Measurements from ENCODE around the gene GRIK3.

Gene GRIK3

GRCh38 chr1:37047542-37047941, 13.2 kb upstream of the GRIK3 start:
- DNase-seq (ENCODE audit: low read depth, low spot score): no peak
- no peaks in the 10 kb centered on the region for H3K9me3 ChIP-seq (ENCODE audit: control insufficient read depth, insufficient read depth, low read length)
- WGBS (ENCODE audit: insufficient coverage, insufficient read length): no CpG with 5 or more reads among the region's 19 CpGs
- H3K27me3 ChIP-seq (ENCODE audit: control insufficient read depth, insufficient read depth, low read length): no peaks in the 10 kb centered on the region
- no peak overlapping the region for H3K4me3 ChIP-seq (ENCODE audit: low read length)
- peaks cover 14% of the 10 kb centered on the region for H3K4me1 ChIP-seq (ENCODE audit: control insufficient read depth, insufficient read depth, low read length)
- H3K36me3 ChIP-seq (ENCODE audit: control insufficient read depth, insufficient read depth, low read length): no peaks in the 10 kb centered on the region
- no peak overlapping the region for H3K27ac ChIP-seq (ENCODE audit: low read length)

GRCh38 chr1:37043101-37043500, 8.8 kb upstream of the GRIK3 start:
- peaks cover 29% of the 10 kb centered on the region for H3K4me1 ChIP-seq (ENCODE audit: control insufficient read depth, insufficient read depth, low read length)
- no peaks in the 10 kb centered on the region for H3K36me3 ChIP-seq (ENCODE audit: control insufficient read depth, insufficient read depth, low read length)
- no peak for DNase-seq (ENCODE audit: low read depth, low spot score)
- no peak overlapping the region for H3K27ac ChIP-seq (ENCODE audit: low read length)
- no peaks in the 10 kb centered on the region for H3K9me3 ChIP-seq (ENCODE audit: control insufficient read depth, insufficient read depth, low read length)
- H3K4me3 ChIP-seq (ENCODE audit: low read length): no peak overlapping the region
- no peaks in the 10 kb centered on the region for H3K27me3 ChIP-seq (ENCODE audit: control insufficient read depth, insufficient read depth, low read length)
- no CpG with 5 or more reads among the region's 2 CpGs for WGBS (ENCODE audit: insufficient coverage, insufficient read length)

- H3K36me3 ChIP-seq (ENCODE audit: control insufficient read depth, insufficient read depth, low read length): no peaks in the 10 kb centered on the region
- H3K4me1 ChIP-seq (ENCODE audit: control insufficient read depth, insufficient read depth, low read length): peaks cover 31% of the 10 kb centered on the region
- no peak overlapping the region for H3K27ac ChIP-seq (ENCODE audit: low read length)
- H3K4me3 ChIP-seq (ENCODE audit: low read length): no peak overlapping the region
- no CpG with 5 or more reads among the region's 6 CpGs for WGBS (ENCODE audit: insufficient coverage, insufficient read length)
- no peaks in the 10 kb centered on the region for H3K27me3 ChIP-seq (ENCODE audit: control insufficient read depth, insufficient read depth, low read length)
- DNase-seq (ENCODE audit: low read depth, low spot score): no peak
- H3K9me3 ChIP-seq (ENCODE audit: control insufficient read depth, insufficient read depth, low read length): no peaks in the 10 kb centered on the region
Measured at GRCh38 chr1:37042506-37042905, 8.2 kb upstream of the GRIK3 start.

- peaks cover 34% of the 10 kb centered on the region for H3K4me1 ChIP-seq (ENCODE audit: control insufficient read depth, insufficient read depth, low read length)
- no peak overlapping the region for H3K27ac ChIP-seq (ENCODE audit: low read length)
- WGBS (ENCODE audit: insufficient coverage, insufficient read length): no CpG with 5 or more reads among the region's 2 CpGs
- no peaks in the 10 kb centered on the region for H3K36me3 ChIP-seq (ENCODE audit: control insufficient read depth, insufficient read depth, low read length)
- no peaks in the 10 kb centered on the region for H3K9me3 ChIP-seq (ENCODE audit: control insufficient read depth, insufficient read depth, low read length)
- H3K4me3 ChIP-seq (ENCODE audit: low read length): no peak overlapping the region
- DNase-seq (ENCODE audit: low read depth, low spot score): no peak
- no peaks in the 10 kb centered on the region for H3K27me3 ChIP-seq (ENCODE audit: control insufficient read depth, insufficient read depth, low read length)
Measured at GRCh38 chr1:37041483-37041882, 7.2 kb upstream of the GRIK3 start.

- Histone ChIP-seq H3K36me3 (ENCODE audit: control insufficient read depth, insufficient read depth, low read length) (no peaks in the 10 kb centered on the region), H3K9me3 (ENCODE audit: control insufficient read depth, insufficient read depth, low read length) (no peaks in the 10 kb centered on the region), H3K27ac (ENCODE audit: low read length) (no peak overlapping the region), H3K4me1 (ENCODE audit: control insufficient read depth, insufficient read depth, low read length) (peaks cover 36% of the 10 kb centered on the region), H3K4me3 (ENCODE audit: low read length) (no peak overlapping the region), H3K27me3 (ENCODE audit: control insufficient read depth, insufficient read depth, low read length) (no peaks in the 10 kb centered on the region)
- no CpG with 5 or more reads among the region's 4 CpGs for WGBS (ENCODE audit: insufficient coverage, insufficient read length)
- no peak for DNase-seq (ENCODE audit: low read depth, low spot score)
Measured at GRCh38 chr1:37040773-37041172, 6.5 kb upstream of the GRIK3 start.

- Histone ChIP-seq H3K27ac (ENCODE audit: low read length) (no peak overlapping the region), H3K4me3 (ENCODE audit: low read length) (no peak overlapping the region), H3K9me3 (ENCODE audit: control insufficient read depth, insufficient read depth, low read length) (no peaks in the 10 kb centered on the region), H3K4me1 (ENCODE audit: control insufficient read depth, insufficient read depth, low read length) (peaks cover 36% of the 10 kb centered on the region), H3K36me3 (ENCODE audit: control insufficient read depth, insufficient read depth, low read length) (no peaks in the 10 kb centered on the region), H3K27me3 (ENCODE audit: control insufficient read depth, insufficient read depth, low read length) (peaks cover 2% of the 10 kb centered on the region; the same call in 1 of the 2 replicates)
- DNase-seq (ENCODE audit: low read depth, low spot score): no peak
- no CpG with 5 or more reads among the region's 3 CpGs for WGBS (ENCODE audit: insufficient coverage, insufficient read length)
Measured at GRCh38 chr1:37040261-37040660, 5.9 kb upstream of the GRIK3 start.

GRCh38 chr1:37038227-37039093, 4.1 kb upstream of the GRIK3 start:
- H3K4me1 ChIP-seq (ENCODE audit: control insufficient read depth, insufficient read depth, low read length): peaks cover 31% of the 10 kb centered on the region
- H3K36me3 ChIP-seq (ENCODE audit: control insufficient read depth, insufficient read depth, low read length): no peaks in the 10 kb centered on the region
- no peaks in the 10 kb centered on the region for H3K9me3 ChIP-seq (ENCODE audit: control insufficient read depth, insufficient read depth, low read length)
- H3K27ac ChIP-seq (ENCODE audit: low read length): no peak overlapping the region
- DNase-seq (ENCODE audit: low read depth, low spot score): no peak
- no peak overlapping the region for H3K4me3 ChIP-seq (ENCODE audit: low read length)
- peaks cover 11% of the 10 kb centered on the region; the same call in 1 of the 2 replicates for H3K27me3 ChIP-seq (ENCODE audit: control insufficient read depth, insufficient read depth, low read length)
- WGBS (ENCODE audit: insufficient coverage, insufficient read length): no CpG with 5 or more reads among the region's 16 CpGs

GRCh38 chr1:37037690-37038089, 3.4 kb upstream of the GRIK3 start:
- WGBS (ENCODE audit: insufficient coverage, insufficient read length): no CpG with 5 or more reads among the region's 15 CpGs
- no peaks in the 10 kb centered on the region for H3K9me3 ChIP-seq (ENCODE audit: control insufficient read depth, insufficient read depth, low read length)
- no peak overlapping the region for H3K4me3 ChIP-seq (ENCODE audit: low read length)
- no peaks in the 10 kb centered on the region for H3K36me3 ChIP-seq (ENCODE audit: control insufficient read depth, insufficient read depth, low read length)
- peaks cover 16% of the 10 kb centered on the region for H3K27me3 ChIP-seq (ENCODE audit: control insufficient read depth, insufficient read depth, low read length)
- peaks cover 27% of the 10 kb centered on the region for H3K4me1 ChIP-seq (ENCODE audit: control insufficient read depth, insufficient read depth, low read length)
- H3K27ac ChIP-seq (ENCODE audit: low read length): no peak overlapping the region
- no peak for DNase-seq (ENCODE audit: low read depth, low spot score)

- Histone ChIP-seq H3K27ac (ENCODE audit: low read length) (no peak overlapping the region), H3K9me3 (ENCODE audit: control insufficient read depth, insufficient read depth, low read length) (no peaks in the 10 kb centered on the region), H3K4me3 (ENCODE audit: low read length) (no peak overlapping the region), H3K4me1 (ENCODE audit: control insufficient read depth, insufficient read depth, low read length) (peaks cover 27% of the 10 kb centered on the region), H3K36me3 (ENCODE audit: control insufficient read depth, insufficient read depth, low read length) (no peaks in the 10 kb centered on the region), H3K27me3 (ENCODE audit: control insufficient read depth, insufficient read depth, low read length) (peaks cover 27% of the 10 kb centered on the region)
- DNase-seq (ENCODE audit: low read depth, low spot score): no peak
- WGBS (ENCODE audit: insufficient coverage, insufficient read length): no CpG with 5 or more reads among the region's 13 CpGs
Measured at GRCh38 chr1:37036667-37037053, 2.3 kb upstream of the GRIK3 start.

GRCh38 chr1:37035796-37036666, 1.7 kb upstream of the GRIK3 start:
- no CpG with 5 or more reads among the region's 20 CpGs for WGBS (ENCODE audit: insufficient coverage, insufficient read length)
- H3K27me3 ChIP-seq (ENCODE audit: control insufficient read depth, insufficient read depth, low read length): peaks cover 33% of the 10 kb centered on the region
- H3K4me3 ChIP-seq (ENCODE audit: low read length): no peak overlapping the region
- H3K9me3 ChIP-seq (ENCODE audit: control insufficient read depth, insufficient read depth, low read length): no peaks in the 10 kb centered on the region
- DNase-seq (ENCODE audit: low read depth, low spot score): no peak
- H3K4me1 ChIP-seq (ENCODE audit: control insufficient read depth, insufficient read depth, low read length): peaks cover 25% of the 10 kb centered on the region
- H3K36me3 ChIP-seq (ENCODE audit: control insufficient read depth, insufficient read depth, low read length): no peaks in the 10 kb centered on the region
- H3K27ac ChIP-seq (ENCODE audit: low read length): no peak overlapping the region

Data from iPS DF 6.9 (cell line).